Activated T-helper 17 cell treated with anti-CD3 and anti-CD28 coated beads, Interleukin-2, amount 50 U/mL, for 72 hours (primary cell): Measurements from ENCODE around the gene ZBTB8A. TPM values are rescaled to one million over a fixed set of nuclear protein-coding genes. Genes with fewer than 3 reads are reported as not detected.

Experiments
- ATAC-seq: fragments of 150-1000 bp; cut with Tn5 transposase; replicated peaks from 2 replicates; pipeline ENCODE4 v1.10.0; 2021; ENCODE audit warnings: mild to moderate bottlenecking, moderate library complexity
- H3K27ac Mint-ChIP-seq: one replicate; pipeline ENCODE4 v1.8.0; 2022; ENCODE audit warnings: mixed read lengths
- H3K27me3 Mint-ChIP-seq: one replicate; pipeline ENCODE4 v1.8.0; 2022; ENCODE audit warnings: mixed read lengths
- H3K36me3 Mint-ChIP-seq: one replicate; pipeline ENCODE4 v1.8.0; 2022; ENCODE audit warnings: low read depth, mild to moderate bottlenecking, mixed read lengths
- H3K4me1 Mint-ChIP-seq: one replicate; pipeline ENCODE4 v1.8.0; 2022; ENCODE audit warnings: mixed read lengths
- H3K4me3 Mint-ChIP-seq: one replicate; pipeline ENCODE4 v1.8.0; 2022; ENCODE audit warnings: mild to moderate bottlenecking, mixed read lengths
- H3K9me3 Mint-ChIP-seq: one replicate; pipeline ENCODE4 v1.8.0; 2022; ENCODE audit warnings: mixed read lengths
- total RNA-seq, 2 donors: library from RNA; stranded (reverse); gene quantifications; one replicate each; pipeline ENCODE4 v1.2.3, GENCODE V29; 2022

Gene ZBTB8A
- total RNA-seq, 2 donors from 2014 or later, result 0.03 to 0.26 TPM

DNA sequence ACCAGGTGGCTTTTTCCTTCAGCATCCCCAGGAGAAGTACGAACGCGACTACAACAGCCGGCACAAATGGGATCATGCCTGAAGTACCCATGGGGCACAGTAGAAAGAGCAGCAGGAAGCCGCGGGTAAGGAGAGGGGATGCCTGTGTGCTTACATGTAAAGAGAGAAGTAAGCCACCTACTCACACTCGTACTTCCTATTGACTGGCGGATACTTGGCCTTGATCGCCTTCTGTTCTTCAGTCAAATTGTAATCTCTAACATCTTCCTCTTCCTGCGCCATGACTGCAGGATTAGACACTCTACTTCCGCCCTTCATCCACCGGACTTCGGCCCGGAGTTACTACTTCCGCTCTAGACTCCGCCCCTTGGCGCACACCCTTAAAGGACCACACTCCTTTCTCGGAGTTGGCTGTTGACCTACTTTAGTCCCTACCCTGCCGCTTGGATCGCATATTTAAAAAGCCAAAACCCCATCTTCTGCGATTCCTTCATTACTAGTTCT, 111.1 kb downstream of the ZBTB8A start, which contains the start of gene ZBTB8OS:
Gene ZBTB8OS (minus strand): TSS at position 303 of the 504 bp plus-strand sequence. CDS start 21 bp downstream, at position 282.
- Mint-ChIP-seq H3K36me3 (peaks cover 87% of the 10 kb centered on the region), H3K27me3 (no peaks in the 10 kb centered on the region), H3K27ac (peak within 1 kb of the TSS; percentile 100), H3K4me3 (peak within 1 kb of the TSS; percentile 99), H3K9me3 (no peaks in the 10 kb centered on the region), H3K4me1 (peaks cover 21% of the 10 kb centered on the region)
- peak; percentile 83 for ATAC-seq

- H3K4me3 Mint-ChIP-seq, result peak within 1 kb of the TSS; percentile 99
Measured at GRCh38 chr1:32650752-32651460, 111.7 kb downstream of the ZBTB8A start, which contains the start of gene RBBP4. Gene RBBP4, plus strand, starts transcription at chr1:32651208. Its CDS starts 99 bp downstream, at chr1:32651307.

DNA sequence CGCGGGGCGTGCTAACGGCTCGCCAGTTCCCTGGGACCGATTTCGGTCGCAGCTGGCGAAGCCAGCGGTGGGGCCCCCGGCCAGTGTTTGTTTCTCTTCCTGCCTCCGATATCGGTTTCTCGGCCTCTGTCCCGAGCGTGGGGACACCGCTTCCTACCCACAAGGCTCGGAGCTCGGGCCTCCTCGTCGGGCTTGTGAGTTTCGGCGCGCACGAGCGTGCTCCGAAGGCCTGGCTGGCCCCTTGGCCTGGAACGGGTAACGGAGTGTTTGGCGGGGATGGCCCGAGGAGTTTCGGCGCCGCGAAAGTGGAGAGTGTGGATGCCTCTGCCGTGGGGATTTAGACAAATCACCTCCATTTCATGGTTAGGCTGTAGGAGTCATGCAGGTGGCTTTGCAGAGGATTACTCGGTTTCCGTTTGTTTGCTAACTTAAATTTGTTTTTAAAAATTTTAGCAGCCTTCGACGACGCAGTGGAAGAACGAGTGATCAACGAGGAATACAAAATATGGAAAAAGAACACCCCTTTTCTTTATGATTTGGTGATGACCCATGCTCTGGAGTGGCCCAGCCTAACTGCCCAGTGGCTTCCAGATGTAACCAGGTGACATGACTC, 112.3 kb downstream of the ZBTB8A start:
- peaks cover 92% of the 10 kb centered on the region for H3K36me3 Mint-ChIP-seq
- peak overlapping the region; percentile 100 for H3K27ac Mint-ChIP-seq
- peak; percentile 3 for ATAC-seq
- H3K27me3 Mint-ChIP-seq, result no peaks in the 10 kb centered on the region
- H3K9me3 Mint-ChIP-seq, result no peaks in the 10 kb centered on the region
- H3K4me3 Mint-ChIP-seq, result peak overlapping the region; percentile 99
- H3K4me1 Mint-ChIP-seq, result peaks cover 26% of the 10 kb centered on the region

More at GRCh38 chr1:32650752-32651460, 111.7 kb downstream of the ZBTB8A start, which contains the start of gene RBBP4:
- peak within 1 kb of the TSS; percentile 100 for H3K27ac Mint-ChIP-seq
- no peaks in the 10 kb centered on the region for H3K9me3 Mint-ChIP-seq
- H3K4me1 Mint-ChIP-seq, result peaks cover 26% of the 10 kb centered on the region
- H3K36me3 Mint-ChIP-seq, result peaks cover 87% of the 10 kb centered on the region
- no peaks in the 10 kb centered on the region for H3K27me3 Mint-ChIP-seq
- peak; percentile 89 for ATAC-seq

GRCh38 chr1:32652244-32652962, 113.2 kb downstream of the ZBTB8A start:
- peaks cover 30% of the 10 kb centered on the region for H3K4me1 Mint-ChIP-seq
- H3K4me3 Mint-ChIP-seq, result peak overlapping the region; percentile 99
- H3K27ac Mint-ChIP-seq, result peak overlapping the region; percentile 100
- peaks cover 96% of the 10 kb centered on the region for H3K36me3 Mint-ChIP-seq
- H3K9me3 Mint-ChIP-seq, result no peaks in the 10 kb centered on the region
- no peak for ATAC-seq
- H3K27me3 Mint-ChIP-seq, result no peaks in the 10 kb centered on the region

Other genes starting within 250 kb of the ZBTB8A start
- gene HDAC1, start 247.3 kb upstream of the ZBTB8A start, total RNA-seq, result 100 to 1,000 TPM; 171 to 199 TPM
- gene MARCKSL1, start 203.2 kb upstream of the ZBTB8A start, total RNA-seq, result 10 to 100 TPM in 1 of 2 donors, 1 to 10 TPM in 1; 7.2 to 15.9 TPM
- 10 to 100 TPM in 1 of 2 donors, 1 to 10 TPM in 1; 7.7 to 21.6 TPM for gene FAM229A, start 176.9 kb upstream of the ZBTB8A start, total RNA-seq
- gene TSSK3, start 176.9 kb upstream of the ZBTB8A start, total RNA-seq, result 1 to 10 TPM in 1 of 2 donors, under 1 TPM in 1; 0.61 to 1.7 TPM
- 10 to 100 TPM; 46.1 to 71.6 TPM for gene BSDC1, start 145.0 kb upstream of the ZBTB8A start, total RNA-seq
- gene ZBTB8B, start 74.4 kb upstream of the ZBTB8A start, total RNA-seq, result not detected
- 10 to 100 TPM; 52.9 to 68.0 TPM for gene ZBTB8OS, start 111.1 kb downstream of the ZBTB8A start, total RNA-seq
- gene RBBP4, start 111.8 kb downstream of the ZBTB8A start, total RNA-seq, result 100 to 1,000 TPM; 237 to 326 TPM
- not detected for gene SYNC, start 163.3 kb downstream of the ZBTB8A start, total RNA-seq